Tibial artery (tissue), 4 donors: Measurements from ENCODE around the gene ARHGAP45.

Experiments
- DNase-seq, 2 donors: peaks; one replicate each; pipeline ENCODE4 v3.0.0-alpha.2; 2019
- H3K27ac ChIP-seq, 2 donors: fragments of 200-600 bp; sonication (generic) in 1 of 2; 1 replicate in 1 of 2; 2 replicates in 1 of 2; pipeline ENCODE4 v1.5.1; 2018 to 2019; ENCODE audit warnings: mild to moderate bottlenecking in 1 of 2
- H3K27me3 ChIP-seq, 2 donors: fragments of 200-600 bp; sonication (generic) in 1 of 2; one replicate each; pipeline versions ENCODE4 v1.5.1 to v1.6.0; 2016 to 2019
- H3K36me3 ChIP-seq, 3 donors: fragments of 200-600 bp; sonication (generic) in 2 of 3; one replicate each; pipeline ENCODE4 v1.5.1; 2016 to 2019; ENCODE audit warnings: mild to moderate bottlenecking in 2 of 3
- H3K4me1 ChIP-seq, 4 donors: fragments of 200-600 bp; sonication (generic) in 2 of 4; 1 replicate in 3 of 4; 2 replicates in 1 of 4; pipeline ENCODE4 v1.5.1; 2016 to 2019
- H3K4me3 ChIP-seq, 2 donors: fragments of 200-600 bp; sonication (generic) in 1 of 2; 1 replicate in 1 of 2; 2 replicates in 1 of 2; pipeline ENCODE4 v1.5.1; 2018 to 2019; ENCODE audit warnings: mild to moderate bottlenecking in 2 of 2
- H3K9me3 ChIP-seq, 3 donors: fragments of 200-600 bp; sonication (generic) in 1 of 3; one replicate each; pipeline ENCODE4 v1.5.1; 2016 to 2019
- CTCF ChIP-seq, 2 experiments: fragments of 200-600 bp in 1 of 2; fragments of 450-650 bp in 1 of 2; IDR thresholded peaks; one replicate each; pipeline ENCODE4 v1.5.1; 2017 to 2019; ENCODE audit warnings: antibody characterized with exemption in 2 of 2, mild to moderate bottlenecking in 1 of 2, moderate library complexity in 1 of 2
- intact Hi-C: fragments of 100-400 bp; cut with DNase I; formaldehyde crosslinking; loops from one replicate; pipeline ENCODE4 v1.15.0; 2023; ENCODE audit warnings: low total_unique reads

ARHGAP45 gene

GRCh38 chr19:1065606-1066109 is 1.3 kb upstream of the ARHGAP45 start:
- peaks cover 3 to 46% (median 35%) of the 10 kb centered on the region in 4 donors for H3K4me1 ChIP-seq
- no peak for DNase-seq
- no peaks in the 10 kb centered on the region for H3K9me3 ChIP-seq
- H3K36me3 ChIP-seq, result no peaks in the 10 kb centered on the region
- H3K4me3 ChIP-seq, result no peak overlapping the region
- no peak overlapping the region for H3K27ac ChIP-seq
- intact Hi-C loops, result no loop called here
- no peak for TF ChIP-seq CTCF (IDR thresholded peaks at IDR 0.05)
- H3K27me3 ChIP-seq, result peaks cover 0 to 55% of the 10 kb centered on the region in 2 donors

GRCh38 chr19:1066251-1066747 is 668 bp upstream of the ARHGAP45 start:
- H3K4me3 ChIP-seq, result peak overlapping the region; percentile 37 to 51
- H3K27me3 ChIP-seq, result peaks cover 0 to 61% of the 10 kb centered on the region in 2 donors
- intact Hi-C loops, result no loop called here
- no peak for DNase-seq
- no peaks in the 10 kb centered on the region for H3K9me3 ChIP-seq
- H3K36me3 ChIP-seq, result no peaks in the 10 kb centered on the region
- peaks cover 3 to 52% (median 40%) of the 10 kb centered on the region in 4 donors for H3K4me1 ChIP-seq
- TF ChIP-seq CTCF (IDR thresholded peaks at IDR 0.05), result no peak
- no peak overlapping the region for H3K27ac ChIP-seq

- intact Hi-C loops, result no loop called here
- Histone ChIP-seq H3K27ac (no peak overlapping the region), H3K4me1 (peaks cover 3 to 59% (median 47%) of the 10 kb centered on the region in 4 donors), H3K9me3 (no peaks in the 10 kb centered on the region), H3K36me3 (no peaks in the 10 kb centered on the region), H3K27me3 (peaks cover 0 to 69% of the 10 kb centered on the region in 2 donors), H3K4me3 (peak overlapping the region; percentile 37 to 51)
- TF ChIP-seq CTCF (IDR thresholded peaks at IDR 0.05), result no peak
- DNase-seq, result no peak
Observed at GRCh38 chr19:1067341-1067957, 482 bp downstream of the ARHGAP45 start.

- H3K27me3 ChIP-seq, result peaks cover 0 to 77% of the 10 kb centered on the region in 2 donors
- H3K4me1 ChIP-seq, result peaks cover 3 to 59% (median 47%) of the 10 kb centered on the region in 4 donors
- no peaks in the 10 kb centered on the region for H3K36me3 ChIP-seq
- H3K9me3 ChIP-seq, result no peaks in the 10 kb centered on the region
- intact Hi-C loops, result no loop called here
- H3K27ac ChIP-seq, result no peak overlapping the region
- TF ChIP-seq CTCF (IDR thresholded peaks at IDR 0.05), result no peak
- peak overlapping the region; percentile 37 to 51 for H3K4me3 ChIP-seq
- DNase-seq, result peak in 1 of 2 donors; percentile 47
Observed at GRCh38 chr19:1068009-1069001, 1.3 kb downstream of the ARHGAP45 start.

- peak overlapping the region in 1 of 2 donors; percentile 51 for H3K4me3 ChIP-seq
- peaks cover 3 to 58% (median 47%) of the 10 kb centered on the region in 4 donors for H3K4me1 ChIP-seq
- no peak for TF ChIP-seq CTCF (IDR thresholded peaks at IDR 0.05)
- H3K36me3 ChIP-seq, result no peaks in the 10 kb centered on the region
- intact Hi-C loops, result no loop called here
- H3K27me3 ChIP-seq, result peaks cover 0 to 80% of the 10 kb centered on the region in 2 donors
- H3K27ac ChIP-seq, result no peak overlapping the region
- no peaks in the 10 kb centered on the region for H3K9me3 ChIP-seq
- peak; percentile 76 to 82 for DNase-seq
Observed at GRCh38 chr19:1069009-1069779, 2.2 kb downstream of the ARHGAP45 start.
